SK-N-SH treated with all-trans-retinoic acid at 6 μM for 48 hours (cell line): ENCODE data around the gene UBR2.
"Not testable (repeated sequence)": the region's sequence is repeated elsewhere in the genome, so short reads cannot be mapped to it uniquely, and the experiment has no call there.

Experiments used
- ATAC-seq: fragments of 200-7000 bp; cut with Tn5 transposase; 3 replicates; pipeline ENCODE4 v1.9.1; 2020; ENCODE audit warnings: mild to moderate bottlenecking, moderate library complexity
- ARNTL ChIP-seq: fragments of 450-650 bp; formaldehyde crosslinking; IDR thresholded peaks from 2 replicates; pipeline ENCODE4 v1.5.0; 2020; ENCODE audit warnings: low read depth, mild to moderate bottlenecking, moderate library complexity, borderline replicate concordance
- BACH2 ChIP-seq: fragments of 250-450 bp; sonication (Bioruptor Pico); IDR thresholded peaks from 2 replicates; pipeline ENCODE4 v1.9.0; 2021; ENCODE audit warnings: mild to moderate bottlenecking, borderline replicate concordance
- CREB5 ChIP-seq: fragments of 250-450 bp; sonication (Bioruptor Pico); IDR thresholded peaks from 2 replicates; pipeline ENCODE4 v1.5.1; 2020; ENCODE audit warnings: low read depth, mild to moderate bottlenecking, moderate library complexity
- CSDC2 ChIP-seq: fragments of 250-450 bp; sonication (Bioruptor Pico); IDR thresholded peaks from 2 replicates; pipeline ENCODE4 v1.5.0; 2020; ENCODE audit warnings: mild to moderate bottlenecking, moderate library complexity
- ESRRG ChIP-seq: fragments of 250-450 bp; sonication (Bioruptor Pico); IDR thresholded peaks from 2 replicates; pipeline ENCODE4 v1.6.1; 2021; ENCODE audit warnings: mild to moderate bottlenecking
- GLIS3 ChIP-seq: fragments of 250-450 bp; sonication (Bioruptor Pico); IDR thresholded peaks from 2 replicates; pipeline ENCODE4 v1.5.0; 2020; ENCODE audit warnings: mild to moderate bottlenecking, moderate library complexity
- OSR1 ChIP-seq: fragments of 250-450 bp; sonication (Bioruptor Pico); IDR thresholded peaks from 2 replicates; pipeline ENCODE4 v1.8.0; 2022; ENCODE audit warnings: moderate library complexity, mild to moderate bottlenecking, inconsistent platforms
- PATZ1 ChIP-seq: fragments of 250-450 bp; sonication (Bioruptor Pico); IDR thresholded peaks from 2 replicates; pipeline ENCODE4 v1.8.0; 2020; ENCODE audit warnings: mild to moderate bottlenecking, moderate library complexity, borderline replicate concordance
- PPARA ChIP-seq: fragments of 250-450 bp; sonication (Bioruptor Pico); IDR thresholded peaks from 2 replicates; pipeline ENCODE4 v1.5.0; 2020; ENCODE audit warnings: mild to moderate bottlenecking, borderline replicate concordance
- RARB ChIP-seq: fragments of 250-450 bp; sonication (Bioruptor Pico); IDR thresholded peaks from 2 replicates; pipeline ENCODE4 v1.8.0; 2021; ENCODE audit warnings: mild to moderate bottlenecking, moderate library complexity
- TOX ChIP-seq: fragments of 250-450 bp; sonication (Bioruptor Pico); IDR thresholded peaks from 2 replicates; pipeline ENCODE4 v1.8.0; 2021; ENCODE audit warnings: mild to moderate bottlenecking, moderate library complexity, borderline replicate concordance
- ZC3H10 ChIP-seq: fragments of 250-450 bp; sonication (Bioruptor Pico); IDR thresholded peaks from 2 replicates; pipeline ENCODE4 v1.5.1; 2021; ENCODE audit warnings: mild to moderate bottlenecking, moderate library complexity
- ZFP3 ChIP-seq: fragments of 250-450 bp; sonication (Bioruptor Pico); IDR thresholded peaks from 2 replicates; pipeline ENCODE4 v1.5.0; 2020; ENCODE audit warnings: mild to moderate bottlenecking, moderate library complexity
- ZFP30 ChIP-seq: fragments of 450-650 bp; formaldehyde crosslinking; IDR thresholded peaks from 2 replicates; pipeline ENCODE4 v1.5.0; 2022; ENCODE audit warnings: mild to moderate bottlenecking, moderate library complexity
- ZNF565 ChIP-seq: fragments of 450-650 bp; formaldehyde crosslinking; conservative IDR thresholded peaks from 2 replicates; pipeline ENCODE4 v1.5.0; 2020; ENCODE audit warnings: low read depth, mild to moderate bottlenecking, moderate library complexity
- ZNF8 ChIP-seq: fragments of 450-650 bp; formaldehyde crosslinking; IDR thresholded peaks from 2 replicates; pipeline ENCODE4 v1.5.0; 2020; ENCODE audit warnings: mild to moderate bottlenecking, moderate library complexity
- TF ChIP-seq, protein P1 (sequence below): fragments of 250-450 bp; sonication (Bioruptor Pico); IDR thresholded peaks from 2 replicates; pipeline ENCODE4 v1.8.0; 2021; ENCODE audit warnings: low read depth, mild to moderate bottlenecking, moderate library complexity, borderline replicate concordance

Gene UBR2

DNA sequence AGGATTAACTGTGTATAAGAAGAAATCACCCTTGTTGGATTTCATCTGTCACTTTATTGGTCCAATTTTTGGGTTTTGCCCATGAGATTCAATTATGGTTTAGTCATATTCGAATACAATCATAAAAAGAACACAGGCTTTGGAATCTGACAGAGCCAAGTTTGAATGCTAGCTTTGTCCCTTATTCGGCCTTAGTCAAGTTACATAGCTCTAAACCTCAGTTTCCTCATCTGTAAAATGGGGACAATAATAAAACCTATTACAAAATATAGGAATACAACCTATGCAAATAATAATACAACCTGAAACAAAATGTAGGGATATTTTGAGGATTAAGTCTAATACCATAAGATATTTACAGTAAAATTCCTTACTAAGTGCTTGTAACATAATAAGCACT, 100.9 kb downstream of the UBR2 start:
- ATAC-seq, result no peak
- TF ChIP-seq ZFP3 (CRISPR knock-in tag), result no peak
- TF ChIP-seq, protein P1, sequence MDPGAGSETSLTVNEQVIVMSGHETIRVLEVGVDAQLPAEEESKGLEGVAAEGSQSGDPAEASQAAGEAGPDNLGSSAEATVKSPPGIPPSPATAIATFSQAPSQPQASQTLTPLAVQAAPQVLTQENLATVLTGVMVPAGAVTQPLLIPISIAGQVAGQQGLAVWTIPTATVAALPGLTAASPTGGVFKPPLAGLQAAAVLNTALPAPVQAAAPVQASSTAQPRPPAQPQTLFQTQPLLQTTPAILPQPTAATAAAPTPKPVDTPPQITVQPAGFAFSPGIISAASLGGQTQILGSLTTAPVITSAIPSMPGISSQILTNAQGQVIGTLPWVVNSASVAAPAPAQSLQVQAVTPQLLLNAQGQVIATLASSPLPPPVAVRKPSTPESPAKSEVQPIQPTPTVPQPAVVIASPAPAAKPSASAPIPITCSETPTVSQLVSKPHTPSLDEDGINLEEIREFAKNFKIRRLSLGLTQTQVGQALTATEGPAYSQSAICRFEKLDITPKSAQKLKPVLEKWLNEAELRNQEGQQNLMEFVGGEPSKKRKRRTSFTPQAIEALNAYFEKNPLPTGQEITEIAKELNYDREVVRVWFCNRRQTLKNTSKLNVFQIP, result no peak
- no peak for TF ChIP-seq TOX
- TF ChIP-seq ARNTL, result no peak

GRCh38 chr6:42674368-42674767, 110.5 kb downstream of the UBR2 start:
- ATAC-seq, result not testable (repeated sequence)

DNA sequence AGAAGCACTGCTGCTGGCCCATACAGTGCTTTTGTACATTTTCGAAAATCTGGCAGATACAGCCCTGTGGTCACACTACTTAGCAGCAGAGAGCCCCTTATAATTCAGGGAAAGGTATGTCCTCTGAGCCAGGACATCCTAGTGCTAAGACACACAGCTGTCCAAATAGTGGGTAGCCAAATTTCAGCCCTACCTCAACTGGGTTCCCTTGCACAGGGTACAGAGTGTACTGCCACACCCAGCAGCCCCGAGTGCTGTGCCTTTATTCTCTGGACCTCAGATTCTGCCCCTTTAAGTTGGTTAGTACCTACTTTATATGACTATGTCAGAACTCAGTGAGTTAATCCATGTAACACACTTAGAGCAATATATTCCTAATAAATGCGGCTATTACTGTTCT, 111.0 kb downstream of the UBR2 start:
- TF ChIP-seq ESRRG (CRISPR knock-in tag) (no peak), TOX (no peak), ZFP30 (CRISPR knock-in tag) (no peak), ZFP3 (CRISPR knock-in tag) (no peak), BACH2 (CRISPR knock-in tag) (no peak), ZC3H10 (CRISPR knock-in tag) (no peak), CSDC2 (CRISPR knock-in tag) (no peak), RARB (CRISPR knock-in tag) (no peak), ARNTL (no peak), ZNF565 (no peak), CREB5 (CRISPR knock-in tag) (no peak), ZNF8 (CRISPR knock-in tag) (no peak)
- no peak for ATAC-seq

DNA sequence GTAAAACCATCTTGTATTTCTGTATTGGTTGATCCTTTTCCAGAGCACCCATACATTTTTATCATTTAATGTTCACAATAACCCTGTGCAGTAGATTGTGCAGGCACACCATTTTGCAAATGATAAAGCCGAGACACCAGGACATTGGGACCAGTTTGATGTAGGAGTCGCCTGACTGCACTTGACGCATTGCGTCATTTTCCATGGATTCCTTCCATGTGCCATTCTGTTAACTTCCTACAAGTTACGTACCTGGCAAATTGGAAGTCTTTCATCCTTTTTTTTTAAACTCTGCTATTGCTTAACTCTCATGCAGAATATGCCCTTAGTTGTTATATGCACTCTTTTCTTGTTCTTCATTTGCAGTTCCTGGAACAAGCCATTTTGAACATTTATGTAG, 115.5 kb downstream of the UBR2 start:
- no peak for ATAC-seq
- TF ChIP-seq PPARA (CRISPR knock-in tag), result no peak
- no peak for TF ChIP-seq GLIS3
- TF ChIP-seq CREB5 (CRISPR knock-in tag), result no peak
- no peak for TF ChIP-seq PATZ1

DNA sequence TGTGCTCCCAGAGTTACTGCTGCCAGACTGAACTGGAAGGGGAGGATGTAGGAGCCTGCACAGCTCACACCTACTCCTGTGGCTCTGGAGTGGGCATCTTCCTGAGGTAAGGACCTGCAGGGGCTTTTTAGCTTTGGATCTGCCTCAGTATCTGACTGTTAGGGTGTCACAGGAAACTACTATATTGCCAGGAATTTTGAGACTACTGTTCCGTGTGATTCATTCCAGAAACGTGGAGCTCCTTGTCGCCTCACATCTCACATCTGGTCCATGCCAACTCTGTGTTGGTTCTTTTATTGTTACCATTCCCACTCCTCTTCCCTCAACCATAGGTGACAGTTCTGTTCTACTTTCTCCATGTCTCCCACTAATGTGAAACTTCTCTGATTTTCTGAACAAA, 124.5 kb downstream of the UBR2 start:
- TF ChIP-seq TOX (no peak), ZNF8 (CRISPR knock-in tag) (no peak), ZC3H10 (CRISPR knock-in tag) (no peak), BACH2 (CRISPR knock-in tag) (no peak), OSR1 (CRISPR knock-in tag) (no peak)
- TF ChIP-seq, protein P1, result no peak
- TF ChIP-seq, all 23 proteins: peak for 0
- no peak for ATAC-seq

DNA sequence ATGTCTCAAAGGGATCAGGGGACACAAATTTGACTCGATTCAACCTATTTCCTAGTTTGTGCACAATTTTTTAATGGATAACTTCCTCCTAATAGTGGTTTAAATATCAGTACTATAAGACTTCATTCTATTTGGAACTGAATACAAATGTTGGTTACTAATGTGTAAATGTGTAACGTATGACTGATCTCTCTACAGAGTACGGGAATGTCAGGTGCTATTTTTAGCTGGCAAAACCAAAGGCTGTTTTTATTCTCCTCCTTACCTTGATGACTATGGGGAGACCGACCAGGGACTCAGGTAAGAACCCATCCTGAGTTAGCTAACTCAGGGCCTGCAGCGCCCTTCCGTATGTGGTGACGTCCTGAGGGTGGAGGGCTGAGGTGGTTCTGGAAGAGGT, 125.5 kb downstream of the UBR2 start:
- TF ChIP-seq ZC3H10 (CRISPR knock-in tag) (no peak), ZNF565 (no peak), BACH2 (CRISPR knock-in tag) (no peak), CSDC2 (CRISPR knock-in tag) (no peak), PATZ1 (no peak)
- no peak for ATAC-seq
